LNCaP clone FGC (cell line): ENCODE data around the gene KNDC1.
"Not testable (repeated sequence)": the region's sequence is repeated elsewhere in the genome, so short reads cannot be mapped to it uniquely, and the experiment has no call there.

Source experiments
- DNase-seq: peaks from one replicate; pipeline ENCODE4 v3.0.0-alpha.2; 2011; ENCODE audit warnings: low read depth
- H3K4me3 ChIP-seq: 2 replicates; pipeline ENCODE4 v1.5.1; 2011; ENCODE audit warnings: mild to moderate bottlenecking, low read depth, low read length, control low read depth
- CTCF ChIP-seq: IDR thresholded peaks from 2 replicates; pipeline ENCODE4 v1.5.1; 2012; ENCODE audit warnings: mild to moderate bottlenecking; ENCODE audit not compliant: control insufficient read depth, insufficient read depth; ENCODE audit errors: extremely low read depth

The KNDC1 gene

GRCh38 chr10:133131734-133132472, 28.1 kb upstream of the KNDC1 start:
- no peak for DNase-seq
- H3K4me3 ChIP-seq: no peak overlapping the region
- no peak for TF ChIP-seq CTCF

GRCh38 chr10:133132473-133133291, 27.3 kb upstream of the KNDC1 start:
- no peak for DNase-seq
- no peak for TF ChIP-seq CTCF

GRCh38 chr10:133133471-133134231, 26.4 kb upstream of the KNDC1 start:
- no peak overlapping the region for H3K4me3 ChIP-seq
- no peak for DNase-seq
- no peak for TF ChIP-seq CTCF

More at GRCh38 chr10:133132473-133133291, 27.3 kb upstream of the KNDC1 start:
- no peak overlapping the region for H3K4me3 ChIP-seq

- TF ChIP-seq CTCF: no peak
- DNase-seq: no peak
These were observed 25.5 kb upstream of the KNDC1 start for GRCh38 chr10:133134411-133135115.

GRCh38 chr10:133135116-133135465, 24.9 kb upstream of the KNDC1 start:
- TF ChIP-seq CTCF: no peak
- H3K4me3 ChIP-seq: no peak overlapping the region
- DNase-seq: no peak

More at GRCh38 chr10:133134411-133135115, 25.5 kb upstream of the KNDC1 start:
- H3K4me3 ChIP-seq: no peak overlapping the region

- not testable (repeated sequence) for DNase-seq, H3K4me3 ChIP-seq
These were observed 22.4 kb upstream of the KNDC1 start for GRCh38 chr10:133137486-133138145.
